HG03025 (cell line): ENCODE data around the gene DBNDD1.
"Not testable (repeated sequence)": the region's sequence is repeated elsewhere in the genome, so short reads cannot be mapped to it uniquely, and the experiment has no call there.

Experiments
- ATAC-seq: cut with Tn5 transposase; IDR thresholded peaks from one replicate; pipeline ENCODE4 v1.9.1; 2021; ENCODE audit warnings: mild to moderate bottlenecking, moderate library complexity; ENCODE audit not compliant: unreplicated experiment, low FRiP score

The DBNDD1 gene

GRCh38 chr16:90018652-90019542 lies at the start of gene DBNDD1:
TSS of gene DBNDD1 (minus strand) at chr16:90019456. CDS start at chr16:90019341, 115 bp downstream.
- no peak for ATAC-seq

GRCh38 chr16:90061437-90061836 lies 42.2 kb upstream of the DBNDD1 start:
- no peak for ATAC-seq

- no peak for ATAC-seq
Observed at GRCh38 chr16:90057738-90058173, 38.5 kb upstream of the DBNDD1 start.

GRCh38 chr16:90056521-90056920 lies 37.3 kb upstream of the DBNDD1 start:
- not testable (repeated sequence) for ATAC-seq

GRCh38 chr16:90055371-90055770 lies 36.1 kb upstream of the DBNDD1 start:
- no peak for ATAC-seq

- ATAC-seq = no peak
Observed at GRCh38 chr16:90054554-90054953, 35.3 kb upstream of the DBNDD1 start.

GRCh38 chr16:90053902-90054500 lies 34.7 kb upstream of the DBNDD1 start:
- no peak for ATAC-seq

- ATAC-seq = no peak
Observed at GRCh38 chr16:90050969-90051368, 31.7 kb upstream of the DBNDD1 start.

GRCh38 chr16:90048737-90049330 lies 29.6 kb upstream of the DBNDD1 start:
- ATAC-seq = no peak

GRCh38 chr16:90048347-90048722 lies 29.1 kb upstream of the DBNDD1 start:
- ATAC-seq = no peak

- ATAC-seq = no peak
Observed at GRCh38 chr16:90047714-90048346, 28.6 kb upstream of the DBNDD1 start.

- ATAC-seq = no peak
Observed at GRCh38 chr16:90046971-90047713, 27.9 kb upstream of the DBNDD1 start.

- no peak for ATAC-seq
Observed at GRCh38 chr16:90046122-90046970, 27.1 kb upstream of the DBNDD1 start.

GRCh38 chr16:90044111-90044551 lies 24.9 kb upstream of the DBNDD1 start:
- no peak for ATAC-seq

GRCh38 chr16:90043526-90043925 lies 24.3 kb upstream of the DBNDD1 start:
- no peak for ATAC-seq

GRCh38 chr16:90042946-90043514 lies 23.8 kb upstream of the DBNDD1 start:
- ATAC-seq = no peak

- no peak for ATAC-seq
Observed at GRCh38 chr16:90041896-90042473, 22.7 kb upstream of the DBNDD1 start.

GRCh38 chr16:90040152-90041023 lies 21.1 kb upstream of the DBNDD1 start:
- no peak for ATAC-seq
